ENCODE data around the gene MAP2K2.
"Not testable (repeated sequence)": the region's sequence is repeated elsewhere in the genome, so short reads cannot be mapped to it uniquely, and the experiment has no call there.

The MAP2K2 gene

GRCh38 chr19:4123615-4124568 lies at the start of gene MAP2K2:
TSS of gene MAP2K2 (minus strand) at chr19:4124122. CDS start at chr19:4123875, 247 bp downstream.
- peak; percentile 87 for DNase-seq (ENCODE audit: low read depth)

- DNase-seq (ENCODE audit: low read depth) = no peak
These were observed 49.0 kb upstream of the MAP2K2 start for GRCh38 chr19:4172861-4173473.

GRCh38 chr19:4171676-4172075 lies 47.8 kb upstream of the MAP2K2 start:
- no peak for DNase-seq (ENCODE audit: low read depth)

GRCh38 chr19:4164262-4164661 lies 40.3 kb upstream of the MAP2K2 start:
- no peak for DNase-seq (ENCODE audit: low read depth)

GRCh38 chr19:4161415-4162077 lies 37.6 kb upstream of the MAP2K2 start:
- no peak for DNase-seq (ENCODE audit: low read depth)

GRCh38 chr19:4157971-4158370 lies 34.0 kb upstream of the MAP2K2 start:
- DNase-seq (ENCODE audit: low read depth) = not testable (repeated sequence)

GRCh38 chr19:4157164-4157563 lies 33.2 kb upstream of the MAP2K2 start:
- no peak for DNase-seq (ENCODE audit: low read depth)

GRCh38 chr19:4154571-4155312 lies 30.8 kb upstream of the MAP2K2 start:
- no peak for DNase-seq (ENCODE audit: low read depth)

GRCh38 chr19:4152241-4152998 lies 28.5 kb upstream of the MAP2K2 start:
- no peak for DNase-seq (ENCODE audit: low read depth)

- DNase-seq (ENCODE audit: low read depth) = no peak
These were observed 27.7 kb upstream of the MAP2K2 start for GRCh38 chr19:4151623-4152022.

- DNase-seq (ENCODE audit: low read depth) = no peak
These were observed 25.8 kb upstream of the MAP2K2 start for GRCh38 chr19:4149518-4150288.

GRCh38 chr19:4144666-4145249 lies 20.8 kb upstream of the MAP2K2 start:
- peak; percentile 42 for DNase-seq (ENCODE audit: low read depth)

GRCh38 chr19:4142916-4143315 lies 19.0 kb upstream of the MAP2K2 start:
- not testable (repeated sequence) for DNase-seq (ENCODE audit: low read depth)

GRCh38 chr19:4140237-4140711 lies 16.4 kb upstream of the MAP2K2 start:
- peak; percentile 58 for DNase-seq (ENCODE audit: low read depth)

GRCh38 chr19:4139614-4140236 lies 15.8 kb upstream of the MAP2K2 start:
- DNase-seq (ENCODE audit: low read depth) = peak; percentile 29

GRCh38 chr19:4138445-4138844 lies 14.5 kb upstream of the MAP2K2 start:
- no peak for DNase-seq (ENCODE audit: low read depth)

GRCh38 chr19:4136680-4137088 lies 12.8 kb upstream of the MAP2K2 start:
- DNase-seq (ENCODE audit: low read depth) = no peak

GRCh38 chr19:4135386-4135785 lies 11.5 kb upstream of the MAP2K2 start:
- not testable (repeated sequence) for DNase-seq (ENCODE audit: low read depth)

- no peak for DNase-seq (ENCODE audit: low read depth)
These were observed 10.4 kb upstream of the MAP2K2 start for GRCh38 chr19:4134351-4134750.
